ENCODE measurements around the gene TAOK2.

- no peak for TF ChIP-seq EP300 (IDR thresholded peaks at IDR 0.05)
- no peak for TF ChIP-seq CTCF (IDR thresholded peaks at IDR 0.05)
- no peak for TF ChIP-seq POLR2A (IDR thresholded peaks at IDR 0.05)
Measured at GRCh38 chr16:29926711-29927052, 47.0 kb upstream of the TAOK2 start.

Measured in tibial nerve (tissue), 4 donors.